HepG2 (cell line): ENCODE results near the gene NELFB. TPM values are rescaled to one million over a fixed set of nuclear protein-coding genes. Genes with fewer than 3 reads are reported as not detected.

ENCODE experiments used
- AFF4 ChIP-seq: sonication (generic); formaldehyde crosslinking; IDR thresholded peaks from 2 replicates; pipeline ENCODE4 v1.4.0; 2020; ENCODE audit warnings: missing genetic modification reagents
- AGO1 ChIP-seq: fragments of 200-400 bp; formaldehyde crosslinking; IDR thresholded peaks from 2 replicates; pipeline ENCODE4 v1.6.1; 2017; ENCODE audit warnings: mild to moderate bottlenecking, low read depth, low read length, moderate library complexity; ENCODE audit not compliant: poor library complexity, severe bottlenecking
- FOXA3 ChIP-seq: IDR thresholded peaks from 2 replicates; pipeline ENCODE4 v1.6.1; 2016; ENCODE audit warnings: missing genetic modification reagents, missing compliant biosample characterization
- HOXD1 ChIP-seq: sonication (generic); formaldehyde crosslinking; IDR thresholded peaks from 2 replicates; pipeline ENCODE4 v1.5.0; 2020; ENCODE audit warnings: missing genetic modification reagents
- ISX ChIP-seq: sonication (generic); formaldehyde crosslinking; conservative IDR thresholded peaks from 2 replicates; pipeline ENCODE4 v1.5.0; 2020; ENCODE audit warnings: missing genetic modification reagents
- MYC ChIP-seq: sonication (generic); formaldehyde crosslinking; IDR thresholded peaks from 2 replicates; pipeline ENCODE4 v1.9.0; 2021; ENCODE audit warnings: missing genetic modification reagents, borderline replicate concordance
- MZF1 ChIP-seq: sonication (generic); formaldehyde crosslinking; IDR thresholded peaks from 2 replicates; pipeline ENCODE4 v1.8.1; 2023; ENCODE audit warnings: mild to moderate bottlenecking, missing genetic modification reagents, borderline replicate concordance
- NFATC3 ChIP-seq: sonication (generic); formaldehyde crosslinking; IDR thresholded peaks from 2 replicates; pipeline ENCODE4 v1.5.1; 2020; ENCODE audit warnings: mild to moderate bottlenecking, missing genetic modification reagents
- PHF20 ChIP-seq: sonication (generic); formaldehyde crosslinking; IDR thresholded peaks from 2 replicates; pipeline ENCODE4 v1.5.0; 2020; ENCODE audit warnings: mild to moderate bottlenecking, missing genetic modification reagents
- ZBTB7B ChIP-seq: sonication (generic); formaldehyde crosslinking; IDR thresholded peaks from 2 replicates; pipeline ENCODE4 v1.4.0; 2020; ENCODE audit warnings: missing genetic modification reagents
- ZC3H13 ChIP-seq: sonication (generic); formaldehyde crosslinking; IDR thresholded peaks from 2 replicates; pipeline ENCODE4 v1.8.1; 2023; ENCODE audit warnings: mild to moderate bottlenecking, missing genetic modification reagents, moderate library complexity
- ZFP37 ChIP-seq: sonication (generic); formaldehyde crosslinking; IDR thresholded peaks from 2 replicates; pipeline ENCODE4 v1.4.0; 2020; ENCODE audit warnings: missing genetic modification reagents, borderline replicate concordance
- ZNF234 ChIP-seq: sonication (generic); formaldehyde crosslinking; conservative IDR thresholded peaks from 2 replicates; pipeline ENCODE4 v1.5.1; 2020; ENCODE audit warnings: mild to moderate bottlenecking, missing genetic modification reagents
- ZNF24 ChIP-seq: fragments of 450-650 bp; IDR thresholded peaks from 2 replicates; pipeline ENCODE4 v1.6.1; 2017; ENCODE audit warnings: antibody characterized with exemption, mild to moderate bottlenecking
- ZNF737 ChIP-seq: sonication (generic); formaldehyde crosslinking; IDR thresholded peaks from 2 replicates; pipeline ENCODE4 v1.5.0; 2020; ENCODE audit warnings: missing genetic modification reagents, mild to moderate bottlenecking, borderline replicate concordance
- ZNF776 ChIP-seq: sonication (generic); formaldehyde crosslinking; IDR thresholded peaks from 2 replicates; pipeline ENCODE4 v1.4.0; 2020; ENCODE audit warnings: mild to moderate bottlenecking, missing genetic modification reagents
- ZNF816 ChIP-seq: sonication (generic); formaldehyde crosslinking; IDR thresholded peaks from 2 replicates; pipeline ENCODE4 v1.8.0; 2022; ENCODE audit warnings: missing genetic modification reagents, mild to moderate bottlenecking, borderline replicate concordance
- polyA plus RNA-seq, 8 experiments: library from polyadenylated mRNA; depleted of rRNA in 3 of 8; stranded (reverse) in 7 of 8; unstranded in 1 of 8; fragments of >200 nt; fragmentation: Illumina TruSeq in 4 of 8; extraction: Trizol in 4 of 8; gene quantifications; 2 replicates each; pipeline versions ENCODE4 v1.2.1 to v1.2.3, GENCODE V29; 2011 to 2016; ENCODE audit warnings: low read depth in 4 of 8, missing spikeins in 1 of 8, mixed read lengths in 1 of 8; ENCODE audit not compliant: insufficient read depth in 1 of 8
- total RNA-seq, 5 experiments: library from RNA; depleted of rRNA; stranded (reverse); fragments of >200 nt; fragmentation: Illumina TruSeq; extraction: Trizol; gene quantifications; 2 replicates each; pipeline ENCODE4 v1.2.3, GENCODE V29; 2016; ENCODE audit warnings: low read depth in 1 of 5
- TF ChIP-seq, protein P1 (sequence below): sonication (generic); formaldehyde crosslinking; IDR thresholded peaks from 2 replicates; pipeline ENCODE4 v1.4.0; 2020; ENCODE audit warnings: missing genetic modification reagents
- TF ChIP-seq, protein P2 (sequence below): sonication (generic); formaldehyde crosslinking; IDR thresholded peaks from 2 replicates; pipeline ENCODE4 v1.5.1; 2020; ENCODE audit warnings: mild to moderate bottlenecking, missing genetic modification reagents, moderate library complexity
- TF ChIP-seq, protein P3 (sequence below): IDR thresholded peaks from 2 replicates; pipeline ENCODE4 v1.6.1; 2016; ENCODE audit warnings: missing genetic modification reagents, missing compliant biosample characterization

Gene NELFB
- total and polyA plus RNA-seq, 2 of the 13 experiments (the other 11 are each of a cell fraction or from before 2014, with no cell fraction given) = 26.5 to 45.8 TPM

DNA sequence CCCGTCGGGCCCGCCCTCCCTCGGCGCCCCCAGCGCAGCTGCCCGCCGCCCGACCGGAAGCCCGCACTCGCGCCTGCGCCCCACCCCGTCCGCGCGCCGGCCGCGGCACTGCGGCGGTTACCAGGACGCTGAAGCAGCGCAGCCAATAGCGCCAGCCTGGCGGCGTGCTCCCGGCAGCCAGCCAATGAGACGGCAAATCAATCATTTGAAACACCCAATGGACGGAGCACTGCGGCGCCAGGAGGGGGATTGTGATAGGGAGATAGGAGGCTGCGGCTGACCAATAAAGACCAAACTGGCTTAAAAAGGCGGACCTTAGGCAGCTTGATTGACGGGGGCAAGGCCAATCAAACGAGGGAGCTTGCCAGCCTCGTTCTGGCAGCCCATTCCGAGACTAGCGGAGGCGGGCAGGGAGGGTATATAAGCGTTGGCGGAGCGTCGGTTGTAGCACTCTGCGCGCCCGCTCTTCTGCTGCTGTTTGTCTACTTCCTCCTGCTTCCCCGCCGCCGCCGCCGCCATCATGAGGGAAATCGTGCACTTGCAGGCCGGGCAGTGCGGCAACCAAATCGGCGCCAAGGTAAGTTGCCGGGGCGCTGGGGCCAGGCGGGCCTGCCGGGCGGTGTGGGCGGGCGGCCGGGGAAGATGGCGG, 14.2 kb upstream of the NELFB start, which contains the start of gene TUBB4B (continued):
- peak; percentile 76 for TF ChIP-seq AFF4 (CRISPR knock-in tag)
- TF ChIP-seq PHF20 (CRISPR knock-in tag) = no peak
- 0 out of 2 replicates have a peak, but pooled peaks have one; percentile 28 for TF ChIP-seq ZC3H13
- peak; percentile 42; the same call in 1 of the 2 replicates for TF ChIP-seq MYC (CRISPR knock-in tag)
- TF ChIP-seq ZNF24 = no peak
- no peak for TF ChIP-seq HOXD1 (CRISPR knock-in tag)
- TF ChIP-seq ZBTB7B (CRISPR knock-in tag) = no peak
- TF ChIP-seq, protein P1, sequence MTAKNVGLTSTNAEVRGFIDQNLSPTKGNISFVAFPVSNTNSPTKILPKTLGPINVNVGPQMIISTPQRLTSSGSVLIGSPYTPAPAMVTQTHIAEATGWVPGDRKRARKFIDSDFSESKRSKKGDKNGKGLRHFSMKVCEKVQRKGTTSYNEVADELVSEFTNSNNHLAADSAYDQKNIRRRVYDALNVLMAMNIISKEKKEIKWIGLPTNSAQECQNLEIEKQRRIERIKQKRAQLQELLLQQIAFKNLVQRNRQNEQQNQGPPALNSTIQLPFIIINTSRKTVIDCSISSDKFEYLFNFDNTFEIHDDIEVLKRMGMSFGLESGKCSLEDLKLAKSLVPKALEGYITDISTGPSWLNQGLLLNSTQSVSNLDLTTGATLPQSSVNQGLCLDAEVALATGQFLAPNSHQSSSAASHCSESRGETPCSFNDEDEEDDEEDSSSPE (CRISPR knock-in tag) = peak; percentile 70
- TF ChIP-seq, protein P2, sequence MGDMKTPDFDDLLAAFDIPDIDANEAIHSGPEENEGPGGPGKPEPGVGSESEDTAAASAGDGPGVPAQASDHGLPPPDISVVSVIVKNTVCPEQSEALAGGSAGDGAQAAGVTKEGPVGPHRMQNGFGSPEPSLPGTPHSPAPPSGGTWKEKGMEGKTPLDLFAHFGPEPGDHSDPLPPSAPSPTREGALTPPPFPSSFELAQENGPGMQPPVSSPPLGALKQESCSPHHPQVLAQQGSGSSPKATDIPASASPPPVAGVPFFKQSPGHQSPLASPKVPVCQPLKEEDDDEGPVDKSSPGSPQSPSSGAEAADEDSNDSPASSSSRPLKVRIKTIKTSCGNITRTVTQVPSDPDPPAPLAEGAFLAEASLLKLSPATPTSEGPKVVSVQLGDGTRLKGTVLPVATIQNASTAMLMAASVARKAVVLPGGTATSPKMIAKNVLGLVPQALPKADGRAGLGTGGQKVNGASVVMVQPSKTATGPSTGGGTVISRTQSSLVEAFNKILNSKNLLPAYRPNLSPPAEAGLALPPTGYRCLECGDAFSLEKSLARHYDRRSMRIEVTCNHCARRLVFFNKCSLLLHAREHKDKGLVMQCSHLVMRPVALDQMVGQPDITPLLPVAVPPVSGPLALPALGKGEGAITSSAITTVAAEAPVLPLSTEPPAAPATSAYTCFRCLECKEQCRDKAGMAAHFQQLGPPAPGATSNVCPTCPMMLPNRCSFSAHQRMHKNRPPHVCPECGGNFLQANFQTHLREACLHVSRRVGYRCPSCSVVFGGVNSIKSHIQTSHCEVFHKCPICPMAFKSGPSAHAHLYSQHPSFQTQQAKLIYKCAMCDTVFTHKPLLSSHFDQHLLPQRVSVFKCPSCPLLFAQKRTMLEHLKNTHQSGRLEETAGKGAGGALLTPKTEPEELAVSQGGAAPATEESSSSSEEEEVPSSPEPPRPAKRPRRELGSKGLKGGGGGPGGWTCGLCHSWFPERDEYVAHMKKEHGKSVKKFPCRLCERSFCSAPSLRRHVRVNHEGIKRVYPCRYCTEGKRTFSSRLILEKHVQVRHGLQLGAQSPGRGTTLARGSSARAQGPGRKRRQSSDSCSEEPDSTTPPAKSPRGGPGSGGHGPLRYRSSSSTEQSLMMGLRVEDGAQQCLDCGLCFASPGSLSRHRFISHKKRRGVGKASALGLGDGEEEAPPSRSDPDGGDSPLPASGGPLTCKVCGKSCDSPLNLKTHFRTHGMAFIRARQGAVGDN (CRISPR knock-in tag) = no peak; the same call in 1 of the 2 replicates
- no peak for TF ChIP-seq AGO1
- TF ChIP-seq, protein P3, sequence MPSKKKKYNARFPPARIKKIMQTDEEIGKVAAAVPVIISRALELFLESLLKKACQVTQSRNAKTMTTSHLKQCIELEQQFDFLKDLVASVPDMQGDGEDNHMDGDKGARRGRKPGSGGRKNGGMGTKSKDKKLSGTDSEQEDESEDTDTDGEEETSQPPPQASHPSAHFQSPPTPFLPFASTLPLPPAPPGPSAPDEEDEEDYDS (CRISPR knock-in tag) = peak; percentile 97
- 0 out of 2 replicates have a peak, but pooled peaks have one; percentile 50 for TF ChIP-seq NFATC3
- no peak for TF ChIP-seq MZF1 (CRISPR knock-in tag)
- TF ChIP-seq ZNF816 = no peak
- TF ChIP-seq ZNF776 (CRISPR knock-in tag) = peak; percentile 58
- TF ChIP-seq ZNF234 = peak; percentile 86; the same call in 1 of the 2 replicates
- peak; percentile 50; the same call in 1 of the 2 replicates for TF ChIP-seq FOXA3 (CRISPR knock-in tag)
- 0 out of 2 replicates have a peak, but pooled peaks have one; percentile 69 for TF ChIP-seq ISX
- TF ChIP-seq ZFP37 = 0 out of 2 replicates have a peak, but pooled peaks have one; percentile 60
- TF ChIP-seq ZNF737 (CRISPR knock-in tag) = no peak
